ACHN (cell line): ENCODE measurements around the gene CPOX.
A peak's percentile ranks its signal among the peaks of the same experiment; 100 is the strongest.

Experiments
- DNase-seq: peaks from one replicate; pipeline ENCODE4 v3.0.0-alpha.2; 2015
- in situ Hi-C: cut with HindIII; loops from 2 replicates; pipeline ENCODE4 v1.10.0; 2017; ENCODE audit warnings: low sequenced_read_pairs, low pct_ligation_motif_present, low pct_unique_long_range_greater_than_20kb

The CPOX gene

DNA sequence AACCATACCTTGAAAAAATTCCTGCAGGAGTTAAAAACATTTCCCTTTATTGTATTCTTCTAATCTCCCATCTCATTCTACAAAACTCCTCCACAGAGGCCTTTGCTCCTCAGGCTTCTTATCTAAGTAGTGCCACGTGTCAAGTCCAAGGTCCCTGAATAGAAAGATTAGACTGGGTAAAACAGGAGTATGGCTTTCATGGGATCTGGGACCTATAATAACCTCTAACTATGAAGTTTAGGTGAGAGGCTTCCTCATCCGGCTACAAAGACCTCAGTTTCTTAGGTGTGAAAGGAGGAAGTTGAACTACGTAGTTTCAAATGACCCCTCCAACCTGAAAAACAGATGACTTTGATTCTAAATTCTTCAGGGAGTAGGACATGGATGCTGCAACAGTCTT lies 41.7 kb downstream of the CPOX start:
- in situ Hi-C loops, result no loop called here
- DNase-seq, result no peak

- in situ Hi-C loops, result no loop called here
- DNase-seq, result no peak
Observed at GRCh38 chr3:98551236-98551635, 42.2 kb downstream of the CPOX start.

DNA sequence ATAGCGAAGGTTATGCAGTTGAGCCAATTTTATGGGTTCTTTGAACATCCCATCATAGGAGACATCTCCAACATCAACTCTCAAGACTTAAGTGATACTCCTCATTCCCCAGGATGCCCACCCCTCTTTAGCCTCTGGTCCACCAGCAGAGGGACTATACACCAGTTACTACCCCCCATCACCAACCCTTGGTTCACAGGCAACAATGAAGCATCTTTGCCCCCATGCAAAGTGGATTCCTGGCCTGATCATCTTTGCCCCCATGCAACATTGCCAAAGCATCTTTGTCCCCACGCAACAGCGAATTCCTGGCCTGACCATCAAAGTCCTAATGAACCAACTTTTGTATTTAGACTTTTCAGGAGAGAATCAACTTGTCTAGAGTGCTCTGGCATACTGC lies 42.6 kb downstream of the CPOX start:
- in situ Hi-C loops, result no loop called here
- DNase-seq, result no peak

GRCh38 chr3:98548544-98548943 lies 44.9 kb downstream of the CPOX start:
- no peak for DNase-seq
- in situ Hi-C loops, result no loop called here

GRCh38 chr3:98545940-98546339 lies 47.5 kb downstream of the CPOX start:
- in situ Hi-C loops, result no loop called here

GRCh38 chr3:98542623-98543022 lies 50.8 kb downstream of the CPOX start:
- DNase-seq, result no peak
- in situ Hi-C loops, result no loop called here

More at GRCh38 chr3:98545940-98546339, 47.5 kb downstream of the CPOX start:
- DNase-seq, result no peak

DNA sequence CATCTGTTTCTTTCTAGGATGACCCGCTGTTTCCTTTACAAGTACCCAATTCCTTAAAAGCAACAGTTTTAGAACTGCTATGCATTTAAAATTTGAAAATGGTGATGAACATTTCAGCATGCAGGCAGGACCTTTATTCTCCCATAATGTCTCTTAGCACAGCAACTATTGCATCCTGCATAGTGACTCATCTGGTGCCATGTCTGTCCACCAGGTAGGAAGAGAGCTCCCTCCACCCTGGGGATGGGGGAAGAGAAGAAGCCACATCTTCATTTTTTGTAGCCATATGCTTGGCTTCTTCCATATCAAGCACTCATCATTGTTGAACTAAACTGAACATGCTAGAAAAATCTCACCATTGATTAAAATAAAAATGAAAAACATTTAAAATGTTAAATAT lies 51.7 kb downstream of the CPOX start:
- no peak for DNase-seq
- in situ Hi-C loops, result no loop called here

GRCh38 chr3:98540346-98540745 lies 53.1 kb downstream of the CPOX start:
- in situ Hi-C loops, result no loop called here
- no peak for DNase-seq

GRCh38 chr3:98536456-98537017 lies 56.9 kb downstream of the CPOX start:
- in situ Hi-C loops, result no loop called here
- peak; percentile 58 for DNase-seq

GRCh38 chr3:98534734-98535133 lies 58.7 kb downstream of the CPOX start:
- DNase-seq, result no peak
- in situ Hi-C loops, result no loop called here

DNA sequence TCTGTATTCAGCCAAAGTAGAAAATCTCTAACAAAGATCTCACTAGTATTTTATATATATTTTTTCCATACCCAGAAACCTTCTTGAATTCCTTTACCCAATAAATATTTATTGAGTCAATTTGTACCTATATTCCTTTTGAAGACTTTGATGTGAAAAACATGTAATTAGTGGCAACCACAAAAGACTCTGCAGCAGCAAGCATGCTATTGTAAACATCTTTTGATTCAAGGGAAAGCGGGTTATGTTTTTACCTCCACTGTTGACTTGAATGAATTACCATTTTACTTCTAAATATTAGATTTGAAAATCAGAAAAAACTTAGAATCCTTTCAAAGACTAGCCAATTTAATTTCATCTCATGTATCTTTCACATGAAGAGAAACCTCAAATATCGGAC lies 59.2 kb downstream of the CPOX start:
- no peak for DNase-seq
- in situ Hi-C loops, result no loop called here

DNA sequence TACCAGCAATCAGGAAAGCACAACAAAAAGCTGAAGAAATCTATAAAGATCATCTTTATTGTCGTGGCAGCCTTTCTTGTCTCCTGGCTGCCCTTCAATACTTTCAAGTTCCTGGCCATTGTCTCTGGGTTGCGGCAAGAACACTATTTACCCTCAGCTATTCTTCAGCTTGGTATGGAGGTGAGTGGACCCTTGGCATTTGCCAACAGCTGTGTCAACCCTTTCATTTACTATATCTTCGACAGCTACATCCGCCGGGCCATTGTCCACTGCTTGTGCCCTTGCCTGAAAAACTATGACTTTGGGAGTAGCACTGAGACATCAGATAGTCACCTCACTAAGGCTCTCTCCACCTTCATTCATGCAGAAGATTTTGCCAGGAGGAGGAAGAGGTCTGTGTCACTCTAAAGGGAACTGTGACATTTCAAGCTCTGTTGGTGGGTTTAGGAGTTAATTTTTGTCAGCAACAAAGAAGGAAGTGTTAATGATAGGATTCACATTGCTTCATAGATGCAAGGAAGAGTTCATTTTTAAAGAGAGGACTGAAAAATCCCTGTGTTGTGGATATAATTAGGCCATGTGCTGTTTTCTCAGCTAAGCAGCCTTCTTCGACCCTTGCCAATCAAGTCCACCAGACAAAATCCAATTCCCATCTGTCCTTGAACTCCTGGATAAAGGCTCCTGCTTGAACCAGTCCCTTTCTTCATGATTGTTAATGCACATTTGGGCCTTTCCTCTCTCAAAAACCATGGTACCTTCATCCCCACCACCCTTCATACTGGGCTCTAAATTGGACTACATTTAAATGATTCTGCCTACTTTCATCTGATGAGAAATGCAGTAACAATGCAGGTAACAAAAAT lies 60.5 kb downstream of the CPOX start:
- no peak for DNase-seq
- in situ Hi-C loops, result no loop called here

DNA sequence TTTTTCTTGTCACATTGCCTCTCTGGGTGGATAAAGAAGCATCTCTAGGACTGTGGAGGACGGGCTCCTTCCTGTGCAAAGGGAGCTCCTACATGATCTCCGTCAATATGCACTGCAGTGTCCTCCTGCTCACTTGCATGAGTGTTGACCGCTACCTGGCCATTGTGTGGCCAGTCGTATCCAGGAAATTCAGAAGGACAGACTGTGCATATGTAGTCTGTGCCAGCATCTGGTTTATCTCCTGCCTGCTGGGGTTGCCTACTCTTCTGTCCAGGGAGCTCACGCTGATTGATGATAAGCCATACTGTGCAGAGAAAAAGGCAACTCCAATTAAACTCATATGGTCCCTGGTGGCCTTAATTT lies 61.2 kb downstream of the CPOX start:
- no peak for DNase-seq
- in situ Hi-C loops, result no loop called here

DNA sequence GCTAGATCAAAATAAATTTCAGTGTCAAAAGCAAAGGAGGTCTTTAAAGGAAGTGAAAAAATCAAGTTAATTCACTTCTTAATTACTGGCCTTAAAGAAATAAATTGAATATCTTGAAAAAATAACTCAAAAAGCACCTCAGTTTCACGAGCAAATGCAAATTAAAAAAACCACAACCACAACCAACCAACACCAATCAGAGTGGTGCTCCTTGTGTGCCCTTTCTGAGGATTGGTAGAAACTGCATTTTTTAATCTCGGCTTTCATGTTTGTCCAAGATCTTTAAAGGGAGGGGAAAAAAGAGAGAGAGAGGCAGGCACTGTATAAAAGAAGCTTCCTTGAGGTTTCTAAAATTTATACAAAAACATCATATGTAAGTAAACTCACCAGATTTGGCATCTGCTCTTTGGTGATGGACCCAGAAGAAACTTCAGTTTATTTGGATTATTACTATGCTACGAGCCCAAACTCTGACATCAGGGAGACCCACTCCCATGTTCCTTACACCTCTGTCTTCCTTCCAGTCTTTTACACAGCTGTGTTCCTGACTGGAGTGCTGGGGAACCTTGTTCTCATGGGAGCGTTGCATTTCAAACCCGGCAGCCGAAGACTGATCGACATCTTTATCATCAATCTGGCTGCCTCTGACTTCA lies 61.7 kb downstream of the CPOX start, which contains the start of gene GPR15:
Gene GPR15, plus strand, starts transcription at position 357 of the 653 bp plus-strand sequence. Its CDS starts 56 bp downstream, at position 413.
- in situ Hi-C loops, result no loop called here

DNA sequence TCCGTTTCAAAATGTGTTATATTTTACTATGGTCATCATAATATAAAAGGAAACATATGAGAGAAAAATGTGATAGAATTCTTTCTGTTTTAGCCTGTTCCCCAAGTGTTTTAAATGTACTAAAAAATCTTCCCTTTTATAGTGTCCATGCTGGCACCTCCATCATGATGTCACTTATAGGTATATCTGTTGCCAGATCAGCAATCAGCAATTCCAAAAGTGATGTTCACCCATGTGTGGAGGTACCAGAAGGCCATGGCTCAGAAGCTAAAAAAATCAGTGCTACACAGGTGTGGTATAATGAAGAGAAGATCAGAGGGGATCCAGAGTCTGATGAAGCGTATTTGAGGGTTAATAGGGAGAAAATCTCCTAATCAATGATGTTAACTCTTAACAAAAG lies 62.7 kb downstream of the CPOX start:
- in situ Hi-C loops, result no loop called here

More for the DNA sequence above, 61.7 kb downstream of the CPOX start, which contains the start of gene GPR15:
- no peak for DNase-seq

DNA sequence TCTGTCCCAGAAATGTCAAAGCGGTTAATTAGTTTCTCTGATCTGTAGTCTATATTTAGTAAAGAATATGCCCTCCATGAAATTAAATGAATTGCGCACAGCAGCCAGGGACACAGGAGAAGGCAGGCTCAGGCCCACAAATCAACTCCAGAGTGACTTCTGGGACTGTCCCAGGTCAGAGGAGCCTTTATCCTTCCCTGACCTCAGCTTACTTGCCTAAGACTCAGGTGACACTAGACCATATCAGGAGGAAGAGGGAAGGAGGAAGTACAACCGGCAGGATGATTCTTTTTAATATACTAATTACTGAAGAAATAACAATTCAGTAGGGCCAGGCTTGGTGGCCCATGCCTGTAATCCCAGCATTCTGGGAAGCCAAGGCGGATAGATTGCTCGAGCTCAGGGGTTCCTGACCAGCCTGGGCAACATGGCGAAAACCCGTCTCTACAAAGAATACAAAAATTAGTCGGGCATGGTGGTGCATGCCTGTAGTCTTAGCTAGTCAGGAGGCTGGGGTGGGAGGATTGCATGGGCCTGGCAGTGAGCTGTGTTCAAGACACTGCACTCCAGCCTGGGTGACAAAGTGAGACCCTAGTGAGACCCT lies 63.5 kb downstream of the CPOX start:
- DNase-seq, result no peak
- in situ Hi-C loops, result no loop called here

More for the DNA sequence above, 62.7 kb downstream of the CPOX start:
- DNase-seq, result no peak
